Esophagus squamous epithelium (tissue), 5 donors: ENCODE results near the gene LGR6. TPM values are rescaled to one million over a fixed set of nuclear protein-coding genes. Genes with fewer than 3 reads are reported as not detected.

Experiments
- DNase-seq: peaks from one replicate; lab custom pipeline; 2025; lab: John Stamatoyannopoulos, UW
- H3K27ac ChIP-seq, 4 donors: fragments of 200-600 bp; sonication (generic); one replicate each; pipeline ENCODE4 v1.5.1; 2016 to 2019; ENCODE audit warnings: mild to moderate bottlenecking in 1 of 4
- H3K27me3 ChIP-seq, 4 donors: fragments of 200-600 bp; sonication (generic); 1 replicate in 3 of 4; 2 replicates in 1 of 4; pipeline versions ENCODE4 v1.5.1 to v1.6.0; 2017 to 2021; ENCODE audit warnings: antibody characterized with exemption in 1 of 4
- H3K36me3 ChIP-seq, 3 donors: fragments of 200-600 bp; sonication (generic); one replicate each; pipeline ENCODE4 v1.5.1; 2016 to 2019
- H3K4me1 ChIP-seq, 3 donors: fragments of 200-600 bp; sonication (generic); one replicate each; pipeline ENCODE4 v1.5.1; 2017 to 2019
- H3K4me3 ChIP-seq, 4 donors: fragments of 200-600 bp; sonication (generic); 1 replicate in 3 of 4; 2 replicates in 1 of 4; pipeline ENCODE4 v1.5.1; 2016 to 2019; ENCODE audit warnings: mild to moderate bottlenecking in 2 of 4, moderate library complexity in 1 of 4
- H3K9me3 ChIP-seq, 3 donors: fragments of 200-600 bp; sonication (generic); one replicate each; pipeline ENCODE4 v1.5.1; 2016 to 2019
- POLR2A ChIP-seq, 4 donors: fragments of 450-650 bp; IDR thresholded peaks; one replicate each; pipeline ENCODE4 v1.6.1; 2017; ENCODE audit warnings: antibody characterized with exemption in 4 of 4, mild to moderate bottlenecking in 4 of 4, moderate library complexity in 3 of 4
- WGBS, 2 donors: methylation state at CpG; one replicate each; pipeline ENCODE4 v1.1.5; 2018; 5-methylcytosine and 5-hydroxymethylcytosine counted together
- intact Hi-C: fragments of 100-400 bp; cut with DNase I; formaldehyde crosslinking; loops from one replicate; pipeline ENCODE4 v1.15.0; 2022
- total RNA-seq, 4 donors: library from RNA; depleted of rRNA; stranded (reverse); fragments of >200 nt; gene quantifications; one replicate each; pipeline ENCODE4 v1.1.0, GENCODE V29; 2016
- TF ChIP-seq, protein P1 (sequence below), 6 experiments: fragments of 450-650 bp in 4 of 6; fragments of 200-600 bp in 2 of 6; sonication (generic) in 2 of 6; IDR thresholded peaks; one replicate each; pipeline ENCODE4 v1.5.1; 2016 to 2019; ENCODE audit warnings: antibody characterized with exemption in 6 of 6, mild to moderate bottlenecking in 4 of 6, moderate library complexity in 4 of 6
- donor health status: DM: yes; HTN: yes; CAD: no.

LGR6 gene
- total RNA-seq, 4 donors from 2014 or later: 0.53 to 6.4 (median 2.9) TPM

DNA sequence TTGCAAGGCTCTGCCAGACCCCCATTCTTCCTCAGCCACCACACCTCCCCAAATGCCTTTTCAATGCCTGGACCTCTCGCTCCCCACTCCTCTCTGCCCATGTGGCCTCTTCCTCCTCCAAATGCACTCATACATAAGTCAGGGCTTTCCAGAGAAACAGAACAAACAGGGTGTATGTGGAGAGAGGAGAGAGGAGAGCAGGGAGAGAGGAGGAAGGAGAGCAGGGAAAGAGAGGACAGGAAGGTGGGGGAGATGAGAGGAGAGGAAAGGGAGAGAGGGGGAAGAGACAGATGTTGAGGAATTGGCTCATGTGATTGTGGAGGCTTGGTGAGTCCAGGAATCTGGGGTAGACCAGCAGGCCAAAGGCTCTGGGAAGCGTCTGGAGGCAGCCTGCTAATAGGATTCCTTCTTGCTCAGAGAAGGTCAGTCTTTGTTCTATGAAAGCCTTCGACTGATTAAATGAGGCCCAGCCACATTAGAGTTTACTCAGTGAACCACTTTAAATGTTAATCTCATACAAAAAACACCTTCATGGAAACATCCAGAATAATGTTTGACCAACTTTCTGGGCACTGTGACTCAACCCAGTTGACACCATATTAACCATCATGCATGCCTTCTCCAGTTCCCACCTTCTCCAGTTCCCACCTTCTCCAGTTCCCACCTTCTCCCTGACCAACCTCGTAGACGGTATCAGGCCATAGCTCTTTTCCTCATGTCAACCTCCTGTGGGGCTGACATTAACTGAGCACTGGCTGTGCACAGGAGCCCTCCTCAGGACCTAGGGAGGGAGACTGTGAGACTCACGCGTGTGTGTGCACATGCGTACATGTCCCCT lies 11.3 kb upstream of the LGR6 start:
- no peak overlapping the region for H3K4me3 ChIP-seq
- 91 to 93% methylated on average over 5 to 8 of the region's 8 CpGs for WGBS, 2 donors
- intact Hi-C loops: loop anchor here (10.0 kb wide), 1 partner anchor 533 kb away; the partner anchor contains the start of gene SYT2
- H3K27ac ChIP-seq: no peak overlapping the region
- H3K4me1 ChIP-seq: peaks cover 0 to 8% (median 0%) of the 10 kb centered on the region in 3 donors
- H3K9me3 ChIP-seq: no peaks in the 10 kb centered on the region
- no peak for TF ChIP-seq POLR2A (IDR thresholded peaks at IDR 0.05)
- TF ChIP-seq, protein P1, sequence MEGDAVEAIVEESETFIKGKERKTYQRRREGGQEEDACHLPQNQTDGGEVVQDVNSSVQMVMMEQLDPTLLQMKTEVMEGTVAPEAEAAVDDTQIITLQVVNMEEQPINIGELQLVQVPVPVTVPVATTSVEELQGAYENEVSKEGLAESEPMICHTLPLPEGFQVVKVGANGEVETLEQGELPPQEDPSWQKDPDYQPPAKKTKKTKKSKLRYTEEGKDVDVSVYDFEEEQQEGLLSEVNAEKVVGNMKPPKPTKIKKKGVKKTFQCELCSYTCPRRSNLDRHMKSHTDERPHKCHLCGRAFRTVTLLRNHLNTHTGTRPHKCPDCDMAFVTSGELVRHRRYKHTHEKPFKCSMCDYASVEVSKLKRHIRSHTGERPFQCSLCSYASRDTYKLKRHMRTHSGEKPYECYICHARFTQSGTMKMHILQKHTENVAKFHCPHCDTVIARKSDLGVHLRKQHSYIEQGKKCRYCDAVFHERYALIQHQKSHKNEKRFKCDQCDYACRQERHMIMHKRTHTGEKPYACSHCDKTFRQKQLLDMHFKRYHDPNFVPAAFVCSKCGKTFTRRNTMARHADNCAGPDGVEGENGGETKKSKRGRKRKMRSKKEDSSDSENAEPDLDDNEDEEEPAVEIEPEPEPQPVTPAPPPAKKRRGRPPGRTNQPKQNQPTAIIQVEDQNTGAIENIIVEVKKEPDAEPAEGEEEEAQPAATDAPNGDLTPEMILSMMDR (IDR thresholded peaks at IDR 0.05): no peak
- DNase-seq: no peak
- no peaks in the 10 kb centered on the region for H3K36me3 ChIP-seq
- H3K27me3 ChIP-seq: peaks cover 0 to 85% (median 0%) of the 10 kb centered on the region in 4 donors

DNA sequence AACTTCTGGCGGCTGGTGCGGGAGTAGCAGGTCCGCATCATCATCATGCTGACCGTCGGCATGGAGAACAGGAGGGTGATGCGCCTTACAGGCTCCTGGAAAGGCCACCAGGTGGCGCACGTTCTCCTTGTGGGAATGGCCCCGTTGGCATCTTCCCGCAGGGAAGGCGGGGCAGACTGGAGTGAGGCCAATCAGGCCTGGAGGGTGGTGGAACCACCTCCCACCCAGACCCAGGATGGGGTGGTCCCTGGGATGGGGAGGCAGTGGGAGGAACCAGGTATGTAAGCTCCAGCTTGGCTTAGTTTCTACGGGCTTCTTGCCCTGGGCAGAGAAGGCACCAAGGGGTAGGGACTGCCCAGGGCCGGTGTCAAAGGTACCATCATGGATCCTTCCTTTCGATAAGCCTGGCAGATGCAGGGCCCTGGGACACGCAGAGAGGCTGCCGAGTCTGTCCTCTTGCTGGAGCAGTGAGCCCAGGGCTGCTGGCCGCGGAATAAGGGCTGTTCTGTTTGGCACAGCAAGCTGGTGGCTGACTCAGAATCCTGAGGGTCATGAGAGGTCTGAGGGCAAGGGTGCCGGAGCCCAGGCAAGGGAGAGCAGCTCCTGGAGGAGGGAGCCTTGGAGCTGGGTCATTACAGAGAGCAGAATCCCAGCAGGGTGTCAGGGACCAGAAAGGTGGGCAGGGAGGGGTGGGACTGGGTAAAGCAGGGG lies 8.7 kb upstream of the LGR6 start:
- Histone ChIP-seq H3K4me1 (peaks cover 0 to 8% (median 0%) of the 10 kb centered on the region in 3 donors), H3K9me3 (no peaks in the 10 kb centered on the region), H3K4me3 (no peak overlapping the region), H3K27ac (no peak overlapping the region), H3K27me3 (peaks cover 0 to 96% (median 0%) of the 10 kb centered on the region in 4 donors), H3K36me3 (no peaks in the 10 kb centered on the region)
- TF ChIP-seq, protein P1 (IDR thresholded peaks at IDR 0.05): peak; percentile 56 to 83 (median 71)
- TF ChIP-seq POLR2A (IDR thresholded peaks at IDR 0.05): no peak
- WGBS, 2 donors: 2 to 30% methylated on average over 4 to 8 of the region's 19 CpGs
- DNase-seq: no peak
- intact Hi-C loops: loop anchor here (5.0 to 10.0 kb wide), 2 partner anchors 132 to 530 kb away; partner anchors contain the start of gene SYT2

DNA sequence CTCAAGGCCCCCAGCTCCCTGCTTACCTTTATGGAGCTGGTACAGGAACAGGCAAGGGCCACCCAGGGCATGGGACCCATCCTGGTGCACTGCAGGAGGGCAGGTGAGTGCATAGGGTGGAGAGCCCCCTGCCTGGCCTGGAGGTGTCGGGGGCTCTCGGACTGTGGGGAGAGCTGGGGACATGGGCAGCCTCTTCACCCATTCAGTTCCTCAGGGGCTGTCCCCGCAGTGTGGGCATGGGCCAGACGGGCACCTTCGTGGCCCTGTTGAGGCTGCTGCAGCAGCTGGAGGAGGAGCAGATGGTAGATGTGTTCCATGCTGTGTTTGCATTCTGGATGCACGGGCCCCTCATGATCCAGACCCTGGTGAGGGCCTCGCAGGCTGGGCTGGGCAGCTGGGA lies 7.3 kb upstream of the LGR6 start:
- no peak for DNase-seq
- 75% methylated on average over 6 of the region's 7 CpGs; no CpG with 5 or more reads in 1 of the 2 donors for WGBS, 2 donors
- H3K9me3 ChIP-seq: no peaks in the 10 kb centered on the region
- peaks cover 0 to 8% (median 0%) of the 10 kb centered on the region in 3 donors for H3K4me1 ChIP-seq
- TF ChIP-seq, protein P1 (IDR thresholded peaks at IDR 0.05): no peak
- no peak for TF ChIP-seq POLR2A (IDR thresholded peaks at IDR 0.05)
- H3K27me3 ChIP-seq: peaks cover 0 to 90% (median 0%) of the 10 kb centered on the region in 4 donors
- H3K36me3 ChIP-seq: no peaks in the 10 kb centered on the region
- no peak overlapping the region for H3K4me3 ChIP-seq
- intact Hi-C loops: loop anchor here (5.0 to 10.0 kb wide), 2 partner anchors 131 to 528 kb away; partner anchors contain the start of gene SYT2
- no peak overlapping the region for H3K27ac ChIP-seq

DNA sequence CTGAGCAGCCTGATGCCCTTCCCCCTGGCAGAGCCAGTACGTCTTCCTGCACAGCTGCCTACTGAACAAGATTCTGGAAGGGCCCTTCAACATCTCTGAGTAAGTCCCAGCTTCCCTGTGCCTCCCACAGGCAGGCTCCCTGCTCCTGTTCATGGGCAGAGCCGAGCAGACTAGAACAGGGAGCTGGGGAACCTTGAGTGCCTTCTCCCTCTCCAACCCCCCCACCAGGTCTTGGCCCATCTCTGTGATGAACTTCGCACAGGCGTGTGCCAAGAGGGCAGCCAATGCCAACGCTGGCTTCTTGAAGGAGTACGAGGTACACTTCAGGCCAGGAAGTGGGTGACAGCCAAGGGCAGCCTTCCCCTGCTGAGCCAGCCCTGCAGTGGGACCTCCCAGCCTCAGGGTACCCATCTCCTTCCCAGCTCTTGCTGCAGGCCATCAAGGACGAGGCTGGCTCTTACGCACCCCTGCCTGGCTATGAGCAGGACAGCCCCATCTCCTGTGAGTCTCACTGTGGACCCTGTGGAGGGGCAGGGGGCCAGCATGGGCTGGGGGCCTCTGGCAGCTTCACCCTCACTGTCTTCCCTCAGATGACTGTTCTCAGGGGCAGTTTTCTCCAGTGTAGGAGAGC lies 6.4 kb upstream of the LGR6 start:
- Histone ChIP-seq H3K27ac (no peak overlapping the region), H3K27me3 (peaks cover 0 to 84% (median 0%) of the 10 kb centered on the region in 4 donors), H3K36me3 (no peaks in the 10 kb centered on the region), H3K4me1 (peaks cover 0 to 8% (median 0%) of the 10 kb centered on the region in 3 donors), H3K9me3 (no peaks in the 10 kb centered on the region), H3K4me3 (no peak overlapping the region)
- WGBS, 2 donors: 40 to 70% methylated on average over 2 of the region's 8 CpGs
- TF ChIP-seq, protein P1 (IDR thresholded peaks at IDR 0.05): no peak
- no peak for TF ChIP-seq POLR2A (IDR thresholded peaks at IDR 0.05)
- intact Hi-C loops: loop anchor here (5.0 to 10.0 kb wide), 2 partner anchors 130 to 528 kb away; partner anchors contain the start of gene SYT2
- no peak for DNase-seq
